BLaER1 (cell line): ENCODE data around the gene NUCKS1.

Experiments
- H3K27ac ChIP-seq: shearing (Covaris generic); formaldehyde crosslinking; 2 replicates; pipeline ENCODE4 v1.8.1; 2022
- H3K27me3 ChIP-seq: shearing (Covaris generic); formaldehyde crosslinking; 2 replicates; pipeline ENCODE4 v1.8.1; 2022
- H3K36me3 ChIP-seq: shearing (Covaris generic); formaldehyde crosslinking; 2 replicates; pipeline ENCODE4 v1.8.1; 2022
- H3K4me1 ChIP-seq: shearing (Covaris generic); formaldehyde crosslinking; 2 replicates; pipeline ENCODE4 v1.8.1; 2022
- H3K4me2 ChIP-seq: shearing (Covaris generic); formaldehyde crosslinking; 2 replicates; pipeline ENCODE4 v1.8.1; 2022
- H3K4me3 ChIP-seq: shearing (Covaris generic); formaldehyde crosslinking; 2 replicates; pipeline ENCODE4 v1.8.1; 2022
- H3K9ac ChIP-seq: shearing (Covaris generic); formaldehyde crosslinking; 2 replicates; pipeline ENCODE4 v1.8.1; 2022
- H3K9me3 ChIP-seq: shearing (Covaris generic); formaldehyde crosslinking; 2 replicates; pipeline ENCODE4 v1.8.1; 2022
- H4K20me1 ChIP-seq: shearing (Covaris generic); formaldehyde crosslinking; 2 replicates; pipeline ENCODE4 v1.8.1; 2022
- Cebpa-rat ChIP-seq: shearing (Covaris generic); IDR thresholded peaks from 2 replicates; pipeline ENCODE4 v1.8.1; 2022

NUCKS1 gene

DNA sequence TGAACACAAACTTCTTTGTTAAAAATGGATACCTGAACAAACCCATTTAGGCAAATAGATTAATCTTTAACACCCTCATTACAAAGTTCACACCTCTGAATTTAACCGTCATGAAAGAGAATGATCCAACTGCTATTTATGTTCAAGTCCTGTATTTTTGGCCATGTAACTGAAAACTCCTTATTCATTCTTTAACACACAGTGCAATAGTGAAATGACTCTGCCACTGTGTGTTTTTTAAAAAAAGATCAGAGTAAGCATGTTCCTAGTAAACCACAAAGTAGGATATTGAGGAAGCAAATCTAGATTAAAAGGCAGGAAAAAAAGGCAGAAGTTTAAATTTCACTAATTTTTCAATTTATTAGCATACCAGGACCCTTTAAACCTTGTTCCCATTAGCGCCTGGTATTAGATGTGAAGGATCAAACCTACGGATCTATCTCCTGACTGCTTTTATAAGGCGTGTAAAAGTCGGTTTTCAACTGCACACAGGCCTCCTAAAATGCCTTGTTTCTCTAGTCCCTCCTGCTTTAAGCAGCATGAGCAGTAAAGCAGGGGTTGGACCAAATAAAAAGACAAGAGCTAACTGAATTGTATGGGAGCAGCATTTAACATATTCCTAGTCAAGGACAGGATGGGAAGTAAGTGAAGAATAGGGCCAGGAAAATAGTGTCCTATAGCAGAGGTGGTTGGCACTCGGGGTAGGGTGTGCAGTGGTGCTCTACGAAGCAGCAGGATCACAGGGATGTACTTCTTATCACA is 33.4 kb downstream of the NUCKS1 start:
- Histone ChIP-seq H3K27me3 (no peaks in the 10 kb centered on the region), H4K20me1 (peaks cover 24% of the 10 kb centered on the region), H3K9me3 (no peaks in the 10 kb centered on the region), H3K9ac (no peak overlapping the region), H3K4me3 (no peak overlapping the region), H3K4me2 (no peak overlapping the region), H3K27ac (no peak overlapping the region), H3K4me1 (no peaks in the 10 kb centered on the region), H3K36me3 (peaks cover 81% of the 10 kb centered on the region)
- no peak for TF ChIP-seq Cebpa-rat

DNA sequence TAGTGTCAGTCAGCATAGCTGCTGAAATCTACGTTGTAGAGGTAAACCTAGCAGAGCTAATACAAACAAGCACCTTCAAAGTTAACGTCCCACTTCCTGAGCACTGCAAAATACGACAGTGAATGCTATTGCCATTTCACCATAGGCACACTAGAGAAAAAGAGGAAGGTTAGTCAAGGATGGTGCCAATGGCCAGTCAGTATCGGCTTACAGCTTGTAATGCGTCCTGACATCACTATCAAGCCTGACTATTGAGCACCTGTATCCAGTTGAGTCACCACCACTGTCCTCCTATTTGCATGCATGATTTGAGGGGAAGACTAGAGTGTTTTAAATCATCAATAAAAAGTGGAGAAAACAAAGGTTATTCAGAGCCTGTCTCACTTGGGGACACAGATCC is 34.4 kb downstream of the NUCKS1 start:
- Histone ChIP-seq H3K27ac (no peak overlapping the region), H3K36me3 (peaks cover 72% of the 10 kb centered on the region), H3K4me2 (no peak overlapping the region), H3K9ac (no peak overlapping the region), H3K27me3 (no peaks in the 10 kb centered on the region), H3K4me3 (no peak overlapping the region), H3K4me1 (peaks cover 4% of the 10 kb centered on the region; the same call in 1 of the 2 replicates), H3K9me3 (no peaks in the 10 kb centered on the region), H4K20me1 (peaks cover 21% of the 10 kb centered on the region)
- no peak for TF ChIP-seq Cebpa-rat

- peaks cover 6% of the 10 kb centered on the region; the same call in 1 of the 2 replicates for H3K4me1 ChIP-seq
- H3K4me3 ChIP-seq: no peak overlapping the region
- no peaks in the 10 kb centered on the region for H3K9me3 ChIP-seq
- no peak for TF ChIP-seq Cebpa-rat
- H3K9ac ChIP-seq: no peak overlapping the region
- H3K27me3 ChIP-seq: no peaks in the 10 kb centered on the region
- no peak overlapping the region for H3K27ac ChIP-seq
- peaks cover 72% of the 10 kb centered on the region for H3K36me3 ChIP-seq
- no peak overlapping the region for H3K4me2 ChIP-seq
- peaks cover 15% of the 10 kb centered on the region for H4K20me1 ChIP-seq
These were observed 35.1 kb downstream of the NUCKS1 start for GRCh38 chr1:205714906-205715246.

- Histone ChIP-seq H3K27me3 (no peaks in the 10 kb centered on the region), H3K4me2 (no peak overlapping the region), H4K20me1 (peaks cover 15% of the 10 kb centered on the region), H3K9me3 (no peaks in the 10 kb centered on the region), H3K36me3 (peaks cover 72% of the 10 kb centered on the region), H3K27ac (no peak overlapping the region), H3K4me1 (peaks cover 6% of the 10 kb centered on the region; the same call in 1 of the 2 replicates), H3K9ac (no peak overlapping the region), H3K4me3 (no peak overlapping the region)
- TF ChIP-seq Cebpa-rat: no peak
These were observed 35.6 kb downstream of the NUCKS1 start for GRCh38 chr1:205714190-205714905.

GRCh38 chr1:205711105-205712048 is 38.6 kb downstream of the NUCKS1 start:
- H3K27ac ChIP-seq: no peak overlapping the region
- H3K36me3 ChIP-seq: peaks cover 56% of the 10 kb centered on the region

GRCh38 chr1:205710201-205711062 is 39.5 kb downstream of the NUCKS1 start:
- TF ChIP-seq Cebpa-rat: no peak
- Histone ChIP-seq H3K36me3 (peaks cover 47% of the 10 kb centered on the region), H3K4me2 (no peak overlapping the region), H3K4me3 (no peak overlapping the region), H3K9ac (no peak overlapping the region), H3K27me3 (no peaks in the 10 kb centered on the region), H3K9me3 (no peaks in the 10 kb centered on the region), H3K4me1 (peaks cover 44% of the 10 kb centered on the region), H4K20me1 (peaks cover 15% of the 10 kb centered on the region), H3K27ac (no peak overlapping the region)

More at GRCh38 chr1:205711105-205712048, 38.6 kb downstream of the NUCKS1 start:
- Histone ChIP-seq H3K4me2 (no peak overlapping the region), H3K4me3 (no peak overlapping the region), H3K9ac (no peak overlapping the region), H3K9me3 (no peaks in the 10 kb centered on the region), H3K27me3 (no peaks in the 10 kb centered on the region), H3K4me1 (peaks cover 35% of the 10 kb centered on the region), H4K20me1 (peaks cover 15% of the 10 kb centered on the region)
- no peak for TF ChIP-seq Cebpa-rat

DNA sequence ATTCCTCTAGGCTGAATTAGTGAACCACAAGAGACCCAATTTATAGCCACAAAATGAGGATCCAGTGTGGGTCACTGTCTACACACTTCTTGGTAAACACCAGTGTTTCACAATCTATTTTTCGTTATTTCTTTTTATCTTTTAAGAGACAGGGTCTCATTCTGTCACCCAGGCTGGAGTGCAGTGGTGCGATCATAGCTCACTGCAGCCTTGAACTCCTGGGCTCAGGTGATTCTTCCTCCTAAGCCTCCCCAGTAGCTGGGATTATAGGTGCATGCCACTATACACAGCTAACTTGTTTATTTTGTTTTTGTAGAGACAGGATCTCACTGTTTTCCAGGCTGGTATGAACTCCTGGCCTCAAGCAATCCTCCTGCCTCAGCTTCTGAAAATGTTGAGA is 40.3 kb downstream of the NUCKS1 start:
- no peak overlapping the region for H3K4me3 ChIP-seq
- no peak overlapping the region for H3K27ac ChIP-seq
- no peaks in the 10 kb centered on the region for H3K9me3 ChIP-seq
- H3K27me3 ChIP-seq: no peaks in the 10 kb centered on the region
- peaks cover 52% of the 10 kb centered on the region for H3K4me1 ChIP-seq
- peaks cover 11% of the 10 kb centered on the region for H4K20me1 ChIP-seq
- H3K4me2 ChIP-seq: no peak overlapping the region
- peaks cover 39% of the 10 kb centered on the region for H3K36me3 ChIP-seq
- TF ChIP-seq Cebpa-rat: no peak
- no peak overlapping the region for H3K9ac ChIP-seq

- peaks cover 33% of the 10 kb centered on the region for H3K36me3 ChIP-seq
- no peak overlapping the region for H3K4me3 ChIP-seq
- no peak for TF ChIP-seq Cebpa-rat
- H3K9ac ChIP-seq: no peak overlapping the region
- no peaks in the 10 kb centered on the region for H3K9me3 ChIP-seq
- H3K4me1 ChIP-seq: peaks cover 58% of the 10 kb centered on the region
- H3K27me3 ChIP-seq: no peaks in the 10 kb centered on the region
- no peak overlapping the region for H3K27ac ChIP-seq
- H4K20me1 ChIP-seq: peaks cover 9% of the 10 kb centered on the region
- no peak overlapping the region for H3K4me2 ChIP-seq
These were observed 41.0 kb downstream of the NUCKS1 start for GRCh38 chr1:205709059-205709398.
